Heart left ventricle (tissue), 13 donors: ENCODE results near the gene MTSS2.

Source experiments
- POLR2A ChIP-seq, 2 donors: fragments of 450-650 bp; IDR thresholded peaks; one replicate each; pipeline ENCODE4 v1.6.1; 2017; ENCODE audit warnings: antibody characterized with exemption in 2 of 2, mild to moderate bottlenecking in 2 of 2, moderate library complexity in 2 of 2
- TF ChIP-seq, protein P1 (sequence below), 12 donors: fragments of 200-600 bp; sonication (generic) in 4 of 12; IDR thresholded peaks; one replicate each; pipeline versions ENCODE4 v1.5.0 to v1.8.0; 2018 to 2022; ENCODE audit warnings: antibody characterized with exemption in 12 of 12, mild to moderate bottlenecking in 5 of 12
- donor health status: ischemic (EF 13 %, LVEDD 7.1; RV severe dilation, severe dysfunction).
- donor health status: DM: no; HTN: yes; CAD: no.
- donor health status: DM: no; HTN: no; CAD: no.
- donor health status: ischemic (EF 25% LVEDD 6.9; RV normal size, moderate dysfunction).
- donor health status: ischemic (EF 25% LVEDD 5.7; RV mildly dilated, moderate dysfunction).
- donor health status: ischemic (EF 35%, LVEDD 5.7; RV mildly dilated, moderate dysfunction).
- donor health status: nonischemic (EF 11% LVEDD 7.7; RV severe dilation, severe dysfunction).
- donor health status: DM: yes; HTN: yes; CAD: no.
- donor health status: PGD.
- donor health status: ischemic (EF 29% LVEDD 5.4; RV normal size, mild dysfunction).
- donor health status: nonischemic (EF 23%, LVEDD 6.1; RV moderate dilation, normal function).

GRCh38 chr16:70692873-70693671 lies 7.2 kb upstream of the MTSS2 start:
- TF ChIP-seq, protein P1, sequence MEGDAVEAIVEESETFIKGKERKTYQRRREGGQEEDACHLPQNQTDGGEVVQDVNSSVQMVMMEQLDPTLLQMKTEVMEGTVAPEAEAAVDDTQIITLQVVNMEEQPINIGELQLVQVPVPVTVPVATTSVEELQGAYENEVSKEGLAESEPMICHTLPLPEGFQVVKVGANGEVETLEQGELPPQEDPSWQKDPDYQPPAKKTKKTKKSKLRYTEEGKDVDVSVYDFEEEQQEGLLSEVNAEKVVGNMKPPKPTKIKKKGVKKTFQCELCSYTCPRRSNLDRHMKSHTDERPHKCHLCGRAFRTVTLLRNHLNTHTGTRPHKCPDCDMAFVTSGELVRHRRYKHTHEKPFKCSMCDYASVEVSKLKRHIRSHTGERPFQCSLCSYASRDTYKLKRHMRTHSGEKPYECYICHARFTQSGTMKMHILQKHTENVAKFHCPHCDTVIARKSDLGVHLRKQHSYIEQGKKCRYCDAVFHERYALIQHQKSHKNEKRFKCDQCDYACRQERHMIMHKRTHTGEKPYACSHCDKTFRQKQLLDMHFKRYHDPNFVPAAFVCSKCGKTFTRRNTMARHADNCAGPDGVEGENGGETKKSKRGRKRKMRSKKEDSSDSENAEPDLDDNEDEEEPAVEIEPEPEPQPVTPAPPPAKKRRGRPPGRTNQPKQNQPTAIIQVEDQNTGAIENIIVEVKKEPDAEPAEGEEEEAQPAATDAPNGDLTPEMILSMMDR (IDR thresholded peaks at IDR 0.05): no peak
- TF ChIP-seq POLR2A (IDR thresholded peaks at IDR 0.05): peak in 1 of 2 donors; percentile 32
